HG02970 (cell line): ENCODE measurements around the gene DLGAP1.

Experiments
- ATAC-seq: cut with Tn5 transposase; IDR thresholded peaks from one replicate; pipeline ENCODE4 v1.9.1; 2021; ENCODE audit warnings: mild to moderate bottlenecking, moderate library complexity, moderate number of reproducible peaks; ENCODE audit not compliant: unreplicated experiment, low FRiP score

Gene DLGAP1

GRCh38 chr18:4248686-4249085, 206.4 kb downstream of the DLGAP1 start:
- no peak for ATAC-seq

GRCh38 chr18:4246374-4246773, 208.7 kb downstream of the DLGAP1 start:
- ATAC-seq: no peak

GRCh38 chr18:4245456-4245855, 209.7 kb downstream of the DLGAP1 start:
- no peak for ATAC-seq

GRCh38 chr18:4242431-4243161, 212.5 kb downstream of the DLGAP1 start:
- no peak for ATAC-seq

- ATAC-seq: no peak
These were observed 214.0 kb downstream of the DLGAP1 start for GRCh38 chr18:4241090-4241617.

GRCh38 chr18:4238966-4239365, 216.1 kb downstream of the DLGAP1 start:
- no peak for ATAC-seq

GRCh38 chr18:4237664-4238041, 217.5 kb downstream of the DLGAP1 start:
- ATAC-seq: no peak

GRCh38 chr18:4236940-4237663, 218.0 kb downstream of the DLGAP1 start:
- ATAC-seq: no peak

GRCh38 chr18:4233468-4233867, 221.6 kb downstream of the DLGAP1 start:
- no peak for ATAC-seq

- no peak for ATAC-seq
These were observed 222.5 kb downstream of the DLGAP1 start for GRCh38 chr18:4232656-4233055.

GRCh38 chr18:4231260-4231659, 223.8 kb downstream of the DLGAP1 start:
- ATAC-seq: no peak

- ATAC-seq: no peak
These were observed 224.5 kb downstream of the DLGAP1 start for GRCh38 chr18:4230450-4231168.

- no peak for ATAC-seq
These were observed 230.9 kb downstream of the DLGAP1 start for GRCh38 chr18:4224031-4224704.

GRCh38 chr18:4211111-4211837, 243.8 kb downstream of the DLGAP1 start:
- no peak for ATAC-seq

GRCh38 chr18:4208366-4208765, 246.7 kb downstream of the DLGAP1 start:
- no peak for ATAC-seq

GRCh38 chr18:4207383-4207985, 247.6 kb downstream of the DLGAP1 start:
- no peak for ATAC-seq

GRCh38 chr18:4204438-4204720, 250.7 kb downstream of the DLGAP1 start:
- ATAC-seq: no peak

GRCh38 chr18:4203568-4204437, 251.3 kb downstream of the DLGAP1 start:
- no peak for ATAC-seq

GRCh38 chr18:4200399-4200798, 254.7 kb downstream of the DLGAP1 start:
- no peak for ATAC-seq
